ENCODE data around the gene DSCAM.
"Not testable (repeated sequence)": the region's sequence is repeated elsewhere in the genome, so short reads cannot be mapped to it uniquely, and the experiment has no call there.

DSCAM gene

DNA sequence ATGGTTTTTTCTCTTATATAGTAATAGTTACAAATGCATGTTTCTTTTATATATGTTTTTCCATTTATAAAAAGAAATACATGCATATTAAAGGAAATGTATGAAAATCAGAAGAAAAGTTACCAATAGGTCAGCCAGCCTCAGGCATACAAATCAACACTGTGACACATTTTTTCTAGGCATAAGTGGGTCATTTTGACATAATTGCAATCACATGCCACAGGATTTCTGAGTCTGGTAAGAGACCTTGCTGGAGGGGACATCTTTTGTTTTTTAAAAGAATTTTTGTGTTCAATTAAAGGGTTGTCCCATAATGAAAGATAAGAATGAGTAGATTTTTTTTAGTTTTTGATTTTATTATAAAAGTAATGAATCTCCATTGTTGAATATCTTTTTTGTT is 506.6 kb downstream of the DSCAM start:
- no peak for DNase-seq
- Histone ChIP-seq H3K27me3 (replicated peaks; ENCODE audit: control insufficient read depth, insufficient read depth, low read length, poor library complexity, severe bottlenecking) (no peaks in the 10 kb centered on the region), H3K4me3 (ENCODE audit: insufficient read depth, low read depth, low read length, poor library complexity, severe bottlenecking) (no peak overlapping the region), H3K36me3 (ENCODE audit: control insufficient read depth, insufficient read depth, low read length) (no peaks in the 10 kb centered on the region), H3K27ac (ENCODE audit: insufficient read depth, low read length, poor library complexity, severe bottlenecking) (no peak overlapping the region), H3K9me3 (ENCODE audit: control insufficient read depth, low read length) (no peaks in the 10 kb centered on the region), H3K4me1 (ENCODE audit: control insufficient read depth, insufficient read depth, low read length, poor library complexity, severe bottlenecking) (no peaks in the 10 kb centered on the region)

DNA sequence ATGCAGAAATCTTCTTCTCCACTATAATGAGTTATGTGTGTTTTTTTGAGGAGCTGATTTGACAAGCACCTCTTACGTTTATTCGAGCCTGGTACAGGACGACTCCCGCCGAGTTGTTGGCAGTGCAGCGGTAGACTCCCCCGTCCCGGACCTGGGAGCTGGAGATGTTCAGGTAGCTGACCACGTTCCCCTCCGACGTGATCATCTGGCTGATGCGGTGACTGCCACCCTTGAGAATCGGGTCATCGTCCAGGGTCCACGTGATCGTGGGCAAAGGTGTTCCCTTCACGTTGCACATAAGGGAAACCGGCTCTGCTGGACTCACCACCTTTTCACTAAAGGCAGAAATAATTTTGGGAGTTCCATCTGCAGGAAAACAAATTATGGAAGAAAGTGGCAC is 507.9 kb downstream of the DSCAM start:
- H3K27me3 ChIP-seq (replicated peaks; ENCODE audit: control insufficient read depth, insufficient read depth, low read length, poor library complexity, severe bottlenecking) = no peaks in the 10 kb centered on the region
- H3K36me3 ChIP-seq (ENCODE audit: control insufficient read depth, insufficient read depth, low read length) = no peaks in the 10 kb centered on the region

DNA sequence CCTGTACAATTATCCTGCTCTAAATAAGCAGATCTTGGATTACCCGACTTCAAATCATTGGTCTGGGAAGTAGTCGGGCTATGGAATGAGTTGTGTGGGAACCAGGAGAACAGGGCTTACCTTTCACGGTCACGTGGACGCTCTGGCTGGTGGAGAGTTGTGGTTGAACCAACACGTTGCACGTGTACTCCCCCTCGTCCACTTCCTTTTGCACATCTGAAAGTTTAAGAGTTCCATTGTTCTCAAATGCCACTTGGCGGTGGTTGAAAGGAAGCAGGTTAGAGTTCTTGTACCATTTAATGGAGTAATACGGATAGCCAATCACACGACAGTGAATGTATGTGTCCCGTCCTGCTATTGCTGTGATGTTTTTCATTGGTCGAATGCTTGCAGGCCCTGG is 509.0 kb downstream of the DSCAM start:
- Histone ChIP-seq H3K36me3 (ENCODE audit: control insufficient read depth, insufficient read depth, low read length) (no peaks in the 10 kb centered on the region), H3K4me1 (ENCODE audit: control insufficient read depth, insufficient read depth, low read length, poor library complexity, severe bottlenecking) (no peaks in the 10 kb centered on the region)
- DNase-seq = no peak

More for the DNA sequence above, 507.9 kb downstream of the DSCAM start:
- Histone ChIP-seq H3K4me3 (ENCODE audit: insufficient read depth, low read depth, low read length, poor library complexity, severe bottlenecking) (no peak overlapping the region), H3K27ac (ENCODE audit: insufficient read depth, low read length, poor library complexity, severe bottlenecking) (no peak overlapping the region), H3K9me3 (ENCODE audit: control insufficient read depth, low read length) (no peaks in the 10 kb centered on the region), H3K4me1 (ENCODE audit: control insufficient read depth, insufficient read depth, low read length, poor library complexity, severe bottlenecking) (no peaks in the 10 kb centered on the region)
- no peak for DNase-seq

DNA sequence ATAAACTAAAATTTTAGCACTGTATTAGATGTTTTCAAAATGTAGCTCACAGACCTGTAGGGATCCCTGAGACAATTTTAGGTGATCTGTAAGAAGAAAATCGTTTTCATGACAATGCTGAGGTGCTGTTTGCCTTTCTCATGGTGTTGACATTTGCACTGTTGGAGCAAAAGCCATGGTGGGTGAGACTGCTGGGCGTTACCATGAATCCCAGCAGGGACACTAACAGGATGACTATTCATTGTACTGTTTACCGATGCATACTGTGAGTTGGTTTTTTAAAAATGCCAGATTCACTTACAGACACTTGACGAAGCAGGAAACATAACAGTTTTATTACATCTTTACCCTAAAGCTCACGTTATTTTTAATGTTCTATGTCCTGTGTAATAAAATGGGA is 511.3 kb downstream of the DSCAM start:
- Histone ChIP-seq H3K4me1 (ENCODE audit: control insufficient read depth, insufficient read depth, low read length, poor library complexity, severe bottlenecking) (no peaks in the 10 kb centered on the region), H3K27ac (ENCODE audit: insufficient read depth, low read length, poor library complexity, severe bottlenecking) (no peak overlapping the region), H3K27me3 (replicated peaks; ENCODE audit: control insufficient read depth, insufficient read depth, low read length, poor library complexity, severe bottlenecking) (no peaks in the 10 kb centered on the region), H3K4me3 (ENCODE audit: insufficient read depth, low read depth, low read length, poor library complexity, severe bottlenecking) (no peak overlapping the region), H3K36me3 (ENCODE audit: control insufficient read depth, insufficient read depth, low read length) (no peaks in the 10 kb centered on the region), H3K9me3 (ENCODE audit: control insufficient read depth, low read length) (no peaks in the 10 kb centered on the region)
- DNase-seq = no peak

More for the DNA sequence above, 509.0 kb downstream of the DSCAM start:
- Histone ChIP-seq H3K27ac (ENCODE audit: insufficient read depth, low read length, poor library complexity, severe bottlenecking) (no peak overlapping the region), H3K27me3 (replicated peaks; ENCODE audit: control insufficient read depth, insufficient read depth, low read length, poor library complexity, severe bottlenecking) (no peaks in the 10 kb centered on the region), H3K4me3 (ENCODE audit: insufficient read depth, low read depth, low read length, poor library complexity, severe bottlenecking) (no peak overlapping the region), H3K9me3 (ENCODE audit: control insufficient read depth, low read length) (no peaks in the 10 kb centered on the region)

DNA sequence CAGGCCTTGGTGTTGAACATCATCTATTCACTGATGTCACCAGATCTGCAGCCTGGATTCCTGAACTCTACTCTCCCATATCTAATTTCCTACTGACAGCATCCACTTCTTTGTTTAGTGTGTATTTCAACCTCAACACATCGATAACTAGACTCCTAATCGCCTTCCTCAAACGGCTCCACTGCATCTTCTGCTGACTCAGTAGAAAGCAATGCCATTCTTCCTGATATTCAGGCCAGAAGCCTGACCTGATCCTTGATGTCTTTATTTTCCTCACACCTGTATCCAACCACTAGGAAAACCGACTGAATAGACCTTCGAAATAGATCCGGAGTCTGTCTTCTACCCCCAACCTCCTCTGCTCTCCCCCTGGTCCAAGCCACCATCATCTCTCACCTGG is 512.8 kb downstream of the DSCAM start:
- Histone ChIP-seq H3K36me3 (ENCODE audit: control insufficient read depth, insufficient read depth, low read length) (no peaks in the 10 kb centered on the region), H3K9me3 (ENCODE audit: control insufficient read depth, low read length) (no peaks in the 10 kb centered on the region), H3K27me3 (replicated peaks; ENCODE audit: control insufficient read depth, insufficient read depth, low read length, poor library complexity, severe bottlenecking) (no peaks in the 10 kb centered on the region), H3K4me3 (ENCODE audit: insufficient read depth, low read depth, low read length, poor library complexity, severe bottlenecking) (no peak overlapping the region), H3K27ac (ENCODE audit: insufficient read depth, low read length, poor library complexity, severe bottlenecking) (no peak overlapping the region), H3K4me1 (ENCODE audit: control insufficient read depth, insufficient read depth, low read length, poor library complexity, severe bottlenecking) (no peaks in the 10 kb centered on the region)
- DNase-seq = no peak

DNA sequence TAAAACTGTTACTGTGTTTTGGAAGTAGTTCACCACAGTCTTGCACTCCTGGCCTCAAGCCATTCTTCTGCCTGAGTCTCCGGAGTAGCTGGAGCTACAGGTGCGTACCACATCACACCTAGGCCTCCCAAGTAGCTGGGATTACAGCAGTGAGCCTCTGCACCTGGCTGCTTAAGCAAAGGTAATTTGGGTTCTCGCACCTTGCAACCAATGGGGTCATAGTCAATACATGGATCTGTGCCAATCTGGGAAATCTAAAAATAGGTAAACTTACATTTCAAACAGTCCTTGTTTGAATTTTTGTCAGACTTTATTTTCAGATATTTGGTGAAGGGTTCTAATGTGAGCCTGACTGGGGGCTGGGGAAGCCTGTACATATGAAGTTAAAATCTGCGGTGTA is 513.2 kb downstream of the DSCAM start:
- no peaks in the 10 kb centered on the region for H3K36me3 ChIP-seq (ENCODE audit: control insufficient read depth, insufficient read depth, low read length)
- no peaks in the 10 kb centered on the region for H3K27me3 ChIP-seq (replicated peaks; ENCODE audit: control insufficient read depth, insufficient read depth, low read length, poor library complexity, severe bottlenecking)
- H3K4me3 ChIP-seq (ENCODE audit: insufficient read depth, low read depth, low read length, poor library complexity, severe bottlenecking) = no peak overlapping the region
- H3K9me3 ChIP-seq (ENCODE audit: control insufficient read depth, low read length) = no peaks in the 10 kb centered on the region
- H3K27ac ChIP-seq (ENCODE audit: insufficient read depth, low read length, poor library complexity, severe bottlenecking) = no peak overlapping the region
- H3K4me1 ChIP-seq (ENCODE audit: control insufficient read depth, insufficient read depth, low read length, poor library complexity, severe bottlenecking) = no peaks in the 10 kb centered on the region
- DNase-seq = no peak

DNA sequence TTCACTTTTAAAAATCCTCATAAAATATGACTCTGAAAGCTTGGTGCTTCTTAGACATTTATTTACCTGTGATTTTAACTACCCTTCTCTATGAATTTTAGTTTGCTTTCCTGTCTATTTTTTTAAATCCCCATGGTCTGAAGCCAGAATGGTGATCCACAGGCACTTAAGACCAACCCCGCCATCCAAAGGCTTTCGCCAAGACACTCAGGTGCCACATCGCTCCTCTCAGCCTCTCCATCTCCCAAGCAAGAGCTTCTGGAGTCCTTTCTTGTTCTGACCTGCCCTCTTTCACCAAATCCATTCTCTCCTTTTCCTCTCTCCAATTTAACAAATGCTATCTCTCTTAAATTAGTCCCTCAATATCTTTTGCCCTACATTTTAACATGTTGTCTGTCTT is 515.2 kb downstream of the DSCAM start:
- no peaks in the 10 kb centered on the region for H3K9me3 ChIP-seq (ENCODE audit: control insufficient read depth, low read length)

DNA sequence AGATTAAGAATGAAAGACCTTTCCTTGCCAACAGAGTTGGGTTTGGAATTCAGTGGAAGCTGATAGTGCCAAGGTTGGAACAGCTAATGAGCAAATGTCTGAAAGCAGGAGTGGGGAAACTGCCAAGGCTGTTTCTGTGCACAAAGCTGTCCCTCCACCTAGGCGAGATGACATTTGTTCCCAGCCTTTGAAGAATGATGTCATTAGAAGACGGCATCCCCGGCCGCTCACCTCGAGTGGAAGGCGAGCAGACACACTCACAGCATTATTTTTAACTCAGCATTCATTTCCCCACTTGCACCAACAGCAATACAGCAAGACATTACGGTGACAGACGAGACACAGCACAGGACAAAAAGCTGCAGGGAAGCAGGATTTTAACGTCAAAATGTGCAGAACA is 515.8 kb downstream of the DSCAM start:
- no peaks in the 10 kb centered on the region for H3K4me1 ChIP-seq (ENCODE audit: control insufficient read depth, insufficient read depth, low read length, poor library complexity, severe bottlenecking)
- no peaks in the 10 kb centered on the region for H3K27me3 ChIP-seq (replicated peaks; ENCODE audit: control insufficient read depth, insufficient read depth, low read length, poor library complexity, severe bottlenecking)
- DNase-seq = no peak
- no peak overlapping the region for H3K4me3 ChIP-seq (ENCODE audit: insufficient read depth, low read depth, low read length, poor library complexity, severe bottlenecking)
- no peak overlapping the region for H3K27ac ChIP-seq (ENCODE audit: insufficient read depth, low read length, poor library complexity, severe bottlenecking)
- no peaks in the 10 kb centered on the region for H3K36me3 ChIP-seq (ENCODE audit: control insufficient read depth, insufficient read depth, low read length)
- no peaks in the 10 kb centered on the region for H3K9me3 ChIP-seq (ENCODE audit: control insufficient read depth, low read length)

More for the DNA sequence above, 515.2 kb downstream of the DSCAM start:
- Histone ChIP-seq H3K27me3 (replicated peaks; ENCODE audit: control insufficient read depth, insufficient read depth, low read length, poor library complexity, severe bottlenecking) (no peaks in the 10 kb centered on the region), H3K36me3 (ENCODE audit: control insufficient read depth, insufficient read depth, low read length) (no peaks in the 10 kb centered on the region), H3K4me1 (ENCODE audit: control insufficient read depth, insufficient read depth, low read length, poor library complexity, severe bottlenecking) (no peaks in the 10 kb centered on the region), H3K27ac (ENCODE audit: insufficient read depth, low read length, poor library complexity, severe bottlenecking) (no peak overlapping the region), H3K4me3 (ENCODE audit: insufficient read depth, low read depth, low read length, poor library complexity, severe bottlenecking) (no peak overlapping the region)
- DNase-seq = no peak

DNA sequence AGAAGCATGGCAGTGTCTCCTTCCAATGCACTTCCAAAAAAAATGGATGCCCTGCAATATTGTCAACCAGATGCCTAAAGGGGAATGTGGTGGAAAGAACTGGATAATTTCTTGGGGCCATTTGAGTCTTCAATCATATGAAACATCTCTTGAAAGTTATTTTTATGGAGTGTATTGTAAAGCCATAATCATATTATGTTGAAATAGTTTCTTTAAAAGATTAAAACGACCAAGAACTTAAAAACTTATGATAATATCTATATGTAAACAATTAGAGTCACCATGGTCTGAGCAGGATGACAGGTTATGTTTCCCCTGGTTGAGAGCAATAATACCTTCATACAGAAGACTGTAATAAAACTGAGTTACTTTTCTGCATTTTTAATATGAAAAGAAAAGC is 522.6 kb downstream of the DSCAM start:
- Histone ChIP-seq H3K27ac (ENCODE audit: insufficient read depth, low read length, poor library complexity, severe bottlenecking) (no peak overlapping the region), H3K4me3 (ENCODE audit: insufficient read depth, low read depth, low read length, poor library complexity, severe bottlenecking) (no peak overlapping the region), H3K9me3 (ENCODE audit: control insufficient read depth, low read length) (no peaks in the 10 kb centered on the region), H3K4me1 (ENCODE audit: control insufficient read depth, insufficient read depth, low read length, poor library complexity, severe bottlenecking) (no peaks in the 10 kb centered on the region), H3K36me3 (ENCODE audit: control insufficient read depth, insufficient read depth, low read length) (no peaks in the 10 kb centered on the region), H3K27me3 (replicated peaks; ENCODE audit: control insufficient read depth, insufficient read depth, low read length, poor library complexity, severe bottlenecking) (no peaks in the 10 kb centered on the region)
- DNase-seq = no peak

DNA sequence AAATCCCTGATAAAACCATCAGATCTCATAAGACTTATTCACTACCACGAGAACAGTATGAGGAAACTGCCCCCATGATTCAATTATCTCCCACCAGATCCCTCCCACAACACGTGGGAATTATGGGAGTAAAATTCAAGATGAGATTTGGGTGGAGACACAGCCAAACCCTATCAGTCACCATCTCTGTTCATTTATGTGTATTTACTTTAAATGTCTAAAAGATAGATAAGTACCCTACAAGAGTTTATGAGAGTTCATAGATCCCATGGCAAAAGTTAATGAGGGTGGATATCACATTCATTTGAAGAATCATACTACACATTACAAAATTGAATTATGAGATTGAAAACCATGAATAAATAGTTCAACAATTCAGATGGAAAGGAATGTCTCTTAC is 526.2 kb downstream of the DSCAM start:
- H3K4me3 ChIP-seq (ENCODE audit: insufficient read depth, low read depth, low read length, poor library complexity, severe bottlenecking); H3K36me3 ChIP-seq (ENCODE audit: control insufficient read depth, insufficient read depth, low read length); H3K27ac ChIP-seq (ENCODE audit: insufficient read depth, low read length, poor library complexity, severe bottlenecking); H3K27me3 ChIP-seq (replicated peaks; ENCODE audit: control insufficient read depth, insufficient read depth, low read length, poor library complexity, severe bottlenecking); H3K4me1 ChIP-seq (ENCODE audit: control insufficient read depth, insufficient read depth, low read length, poor library complexity, severe bottlenecking); DNase-seq; H3K9me3 ChIP-seq (ENCODE audit: control insufficient read depth, low read length): not testable (repeated sequence)

DNA sequence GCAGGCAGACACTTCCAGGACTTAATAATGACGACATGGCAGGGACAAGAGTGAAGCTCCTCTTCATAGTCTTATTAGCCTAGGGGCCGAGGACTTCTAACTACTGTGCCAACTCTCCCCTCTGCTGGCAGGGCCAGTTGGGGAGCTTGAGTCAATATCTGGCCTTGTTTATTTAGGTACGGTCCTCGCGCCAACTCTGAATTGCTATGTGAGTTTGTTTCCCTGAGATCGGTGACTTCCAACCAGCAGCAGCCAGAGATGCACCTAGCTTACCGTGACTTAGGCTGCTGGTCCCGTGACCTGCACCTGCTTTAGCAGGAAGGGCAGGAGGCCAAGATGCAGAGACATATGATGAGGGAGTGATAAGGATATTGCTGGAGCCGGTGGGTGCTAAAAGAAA is 528.6 kb downstream of the DSCAM start:
- Histone ChIP-seq H3K4me3 (ENCODE audit: insufficient read depth, low read depth, low read length, poor library complexity, severe bottlenecking) (no peak overlapping the region), H3K27me3 (replicated peaks; ENCODE audit: control insufficient read depth, insufficient read depth, low read length, poor library complexity, severe bottlenecking) (no peaks in the 10 kb centered on the region), H3K27ac (ENCODE audit: insufficient read depth, low read length, poor library complexity, severe bottlenecking) (no peak overlapping the region), H3K9me3 (ENCODE audit: control insufficient read depth, low read length) (no peaks in the 10 kb centered on the region), H3K36me3 (ENCODE audit: control insufficient read depth, insufficient read depth, low read length) (no peaks in the 10 kb centered on the region), H3K4me1 (ENCODE audit: control insufficient read depth, insufficient read depth, low read length, poor library complexity, severe bottlenecking) (no peaks in the 10 kb centered on the region)
- DNase-seq = no peak

Measured in effector memory CD4-positive, alpha-beta T cell (primary cell).